ENCODE data around the gene CBY3. TPM values are rescaled to one million over a fixed set of nuclear protein-coding genes. Genes with fewer than 3 reads are reported as not detected.
A peak's percentile ranks its signal among the peaks of the same experiment; 100 is the strongest.
"Not testable (repeated sequence)": the region's sequence is repeated elsewhere in the genome, so short reads cannot be mapped to it uniquely, and the experiment has no call there.

CBY3 gene
- polyA plus RNA-seq, 4 donors = 0.81 to 2.1 (median 1.1) TPM; not detected in 1

DNA sequence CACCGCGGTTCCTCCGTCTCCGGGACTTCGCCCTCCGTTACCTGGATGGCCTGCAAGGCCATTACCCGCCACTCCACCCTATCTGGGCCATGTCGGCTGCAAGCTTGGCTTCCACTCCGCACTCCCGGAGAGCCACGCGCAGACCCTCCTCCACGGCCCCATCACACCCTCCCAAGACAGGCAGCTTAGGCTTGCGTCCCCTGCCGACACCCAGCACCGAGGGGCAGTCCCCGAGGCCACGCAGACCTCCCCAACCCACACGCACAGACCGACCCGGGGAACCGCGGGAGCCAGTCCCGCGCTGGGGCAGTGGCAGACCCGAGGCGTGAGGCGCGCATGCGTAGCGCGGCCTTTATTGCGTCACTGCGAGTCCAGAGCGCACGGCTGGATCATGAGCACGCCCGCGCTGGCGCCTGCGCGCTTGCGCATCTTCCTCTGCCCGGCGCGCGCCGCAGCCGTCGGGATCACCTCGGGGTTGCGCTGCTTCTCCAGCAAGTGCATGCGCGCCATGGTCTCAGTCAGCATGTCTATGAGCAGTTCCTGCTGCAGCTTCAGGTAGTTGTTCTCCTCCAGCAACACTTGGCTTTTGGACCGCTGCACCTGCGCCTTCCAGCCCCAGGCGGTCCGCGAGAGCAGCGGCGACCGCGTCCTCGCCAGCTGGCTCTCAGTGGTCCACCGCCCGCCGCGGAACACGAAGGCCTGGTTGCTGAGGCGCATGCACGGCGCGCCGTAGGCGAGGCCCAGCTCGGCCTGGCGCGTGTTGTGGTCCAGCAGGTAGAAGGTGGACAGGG, 2.4 kb downstream of the CBY3 start:
- DNase-seq (ENCODE audit: low read depth in 4 of 4, low spot score in 2 of 4) = peak; percentile 92 to 94 (median 94)

DNA sequence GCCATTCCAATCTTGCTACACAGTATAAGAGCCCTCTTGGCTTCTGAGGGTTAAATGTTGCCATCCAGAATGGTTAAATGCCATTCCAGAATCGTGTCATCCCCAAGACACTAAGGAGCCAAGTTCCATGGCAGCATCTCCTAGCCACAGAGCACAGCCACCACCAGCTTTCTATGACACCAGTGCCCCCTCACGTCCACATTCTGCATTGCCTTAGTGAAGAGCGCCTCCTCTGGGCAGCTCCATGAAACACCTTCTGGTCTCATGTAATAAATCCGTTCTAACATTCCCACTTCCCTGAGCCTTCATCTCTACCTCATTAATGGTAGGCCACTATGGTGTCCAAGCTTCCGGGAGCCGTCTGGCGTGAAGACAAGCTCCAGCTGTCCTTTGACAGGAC, 12.4 kb downstream of the CBY3 start:
- DNase-seq (ENCODE audit: low read depth in 4 of 4, low spot score in 2 of 4) = peak in 1 of 4 donors; percentile 33

DNA sequence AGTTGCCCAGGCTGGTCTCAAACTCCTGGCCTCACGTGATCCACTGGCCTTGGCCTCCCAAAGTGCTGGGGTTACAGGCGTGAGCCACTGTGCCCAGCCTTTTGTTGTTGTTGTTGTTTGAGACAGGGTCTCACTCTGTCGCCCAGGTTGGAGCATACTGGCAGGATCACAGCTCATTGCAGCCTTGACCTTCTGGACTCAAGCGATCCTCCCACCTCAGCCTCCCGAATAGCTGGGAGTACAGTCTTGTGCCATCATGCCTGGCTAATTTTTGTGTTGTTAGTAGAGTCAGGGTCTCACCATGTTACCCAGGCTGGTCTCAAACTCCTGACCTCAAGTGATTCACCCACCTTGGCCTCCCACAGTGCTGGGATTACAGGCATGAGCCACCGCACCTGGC, 19.2 kb downstream of the CBY3 start:
- DNase-seq (ENCODE audit: low read depth in 4 of 4, low spot score in 2 of 4) = not testable (repeated sequence)

DNA sequence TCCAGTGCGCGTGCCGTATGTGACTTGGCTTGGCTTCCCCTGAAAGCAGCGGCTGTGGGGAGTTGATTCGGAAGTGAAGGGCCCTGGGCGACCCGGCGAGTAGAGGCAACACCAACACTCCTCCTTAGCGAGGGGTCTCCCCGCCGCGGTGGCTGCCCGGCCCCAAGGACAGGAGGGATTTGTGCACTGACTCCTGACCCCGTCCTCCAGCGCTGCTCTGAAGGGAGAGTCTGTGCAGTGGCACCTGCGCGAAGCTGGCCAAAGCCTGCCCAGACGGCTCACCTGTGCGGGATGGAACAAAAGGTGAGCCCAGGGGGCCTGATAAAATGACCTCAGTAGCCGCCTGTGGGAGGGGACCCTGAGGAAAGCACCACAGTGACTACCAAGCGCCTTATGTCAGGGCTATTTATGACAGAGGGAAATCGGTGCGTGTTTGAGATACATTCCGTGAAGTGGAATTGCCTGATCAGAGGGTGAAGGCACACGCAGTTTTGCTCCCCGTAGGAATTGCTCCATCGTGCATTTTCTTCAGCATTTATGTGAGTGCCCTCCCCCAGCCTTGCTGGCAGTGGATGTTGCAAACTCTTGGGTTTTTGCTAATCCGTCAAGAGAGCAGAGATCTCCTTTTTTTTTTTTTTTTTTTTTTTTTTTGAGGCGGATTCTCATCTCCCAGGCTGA, 22.5 kb downstream of the CBY3 start:
- DNase-seq (ENCODE audit: low read depth in 4 of 4, low spot score in 2 of 4) = not testable (repeated sequence)

DNA sequence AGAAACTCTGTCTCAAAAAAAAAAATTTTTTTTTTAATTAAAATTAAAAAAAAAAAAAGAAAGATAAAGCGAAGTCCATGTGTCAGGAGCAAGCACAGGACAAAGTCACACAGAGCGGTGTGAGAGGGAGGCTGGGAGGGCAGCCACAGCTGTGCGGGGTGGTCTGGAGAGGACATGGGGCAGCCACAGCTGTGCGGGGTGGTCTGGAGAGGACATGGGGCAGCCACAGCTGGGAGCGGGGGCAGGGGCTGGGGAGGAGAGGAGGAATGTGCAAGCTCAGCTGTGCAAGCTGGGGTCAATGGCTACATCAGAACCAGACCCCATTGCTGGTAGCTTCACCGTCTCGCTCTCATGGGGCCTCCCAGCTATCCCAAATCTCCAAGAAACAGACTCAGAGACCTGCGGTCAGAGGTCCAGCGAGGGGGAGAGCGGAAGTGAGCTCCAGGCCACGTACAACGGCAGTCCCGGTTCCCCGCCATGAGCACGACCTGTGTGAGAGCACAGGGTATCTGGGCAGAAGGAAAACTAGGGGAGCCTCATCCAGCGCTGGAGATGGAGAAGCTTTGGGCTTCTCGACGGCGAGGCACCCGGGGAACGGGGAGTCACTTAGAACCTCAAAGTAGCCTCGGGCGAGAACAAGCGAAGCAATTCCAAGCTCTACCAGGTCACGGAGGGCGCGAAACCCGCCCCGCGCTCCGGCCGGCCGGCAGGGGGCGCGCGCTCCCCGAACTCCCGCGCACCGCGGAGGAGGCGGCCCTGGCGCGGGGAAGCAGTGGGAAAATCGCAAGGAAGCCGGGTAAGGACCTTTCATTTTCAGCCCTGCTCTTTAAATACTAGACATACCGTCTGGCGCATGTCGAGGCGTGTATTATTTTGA, 23.3 kb downstream of the CBY3 start:
- not testable (repeated sequence) for DNase-seq (ENCODE audit: low read depth in 4 of 4, low spot score in 2 of 4)

DNA sequence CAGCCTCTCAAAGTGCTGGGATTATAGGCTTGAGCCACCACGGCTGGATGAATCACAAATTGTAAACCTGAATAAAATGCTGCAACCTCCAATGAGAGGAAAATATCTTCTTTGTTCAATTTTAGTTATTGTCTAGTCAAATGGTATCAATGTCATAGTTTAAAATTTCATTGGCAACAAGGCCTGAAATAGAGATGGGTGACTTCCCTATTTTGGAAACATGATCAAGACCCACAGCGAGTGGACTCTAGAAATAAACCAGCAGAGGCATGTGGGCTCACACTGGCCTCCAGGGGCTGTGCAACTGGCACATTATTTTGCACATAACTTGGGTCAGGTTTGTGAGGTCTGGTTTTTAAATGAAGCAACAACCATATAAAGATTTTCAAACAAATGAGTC, 27.7 kb downstream of the CBY3 start:
- DNase-seq (ENCODE audit: low read depth in 4 of 4, low spot score in 2 of 4) = not testable (repeated sequence)

DNA sequence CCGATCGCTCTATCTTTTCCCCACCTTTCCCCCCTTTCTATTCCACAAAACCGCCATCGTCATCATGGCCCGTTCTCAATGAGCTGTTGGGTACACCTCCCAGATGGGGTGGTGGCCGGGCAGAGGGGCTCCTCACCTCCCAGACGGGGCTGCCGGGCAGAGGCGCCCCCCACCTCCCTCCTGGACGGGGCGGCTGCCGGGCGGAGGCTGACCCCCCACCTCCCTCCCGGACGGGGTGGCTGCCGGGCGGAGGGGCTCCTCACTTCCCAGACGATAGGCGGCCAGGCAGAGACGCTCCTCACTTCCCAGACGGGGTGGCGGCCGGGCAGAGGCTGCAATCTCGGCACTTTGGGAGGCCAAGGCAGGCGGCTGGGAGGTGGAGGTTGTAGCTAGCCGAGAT, 30.6 kb downstream of the CBY3 start:
- not testable (repeated sequence) for DNase-seq (ENCODE audit: low read depth in 4 of 4, low spot score in 2 of 4)

DNA sequence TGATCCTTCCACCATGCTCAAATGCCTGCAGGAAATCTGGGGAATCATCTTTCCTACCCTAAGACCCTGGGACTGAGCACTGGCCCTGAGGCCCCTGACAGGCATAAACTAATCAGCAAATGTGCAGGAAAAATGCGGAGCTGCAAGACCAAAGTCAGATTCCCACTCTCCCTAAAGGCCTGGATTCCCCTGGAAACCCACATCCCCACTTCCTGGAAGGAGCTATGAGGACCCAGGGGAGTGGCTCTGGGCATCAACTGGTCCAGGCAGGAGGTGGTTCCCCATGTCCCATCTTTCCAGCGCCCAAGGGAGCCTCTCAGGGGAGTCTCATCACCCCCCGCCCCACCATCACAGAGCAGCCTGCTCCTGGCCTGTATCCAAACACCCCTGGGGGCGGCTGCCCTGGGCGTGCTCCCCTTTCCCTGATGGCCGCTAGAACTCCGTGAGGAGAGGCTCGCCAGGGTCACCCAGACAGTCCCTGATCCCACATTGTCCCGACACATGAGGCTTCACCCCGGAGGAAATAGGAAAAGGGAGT, 31.6 kb downstream of the CBY3 start:
- not testable (repeated sequence) for DNase-seq (ENCODE audit: low read depth in 4 of 4, low spot score in 2 of 4)

DNA sequence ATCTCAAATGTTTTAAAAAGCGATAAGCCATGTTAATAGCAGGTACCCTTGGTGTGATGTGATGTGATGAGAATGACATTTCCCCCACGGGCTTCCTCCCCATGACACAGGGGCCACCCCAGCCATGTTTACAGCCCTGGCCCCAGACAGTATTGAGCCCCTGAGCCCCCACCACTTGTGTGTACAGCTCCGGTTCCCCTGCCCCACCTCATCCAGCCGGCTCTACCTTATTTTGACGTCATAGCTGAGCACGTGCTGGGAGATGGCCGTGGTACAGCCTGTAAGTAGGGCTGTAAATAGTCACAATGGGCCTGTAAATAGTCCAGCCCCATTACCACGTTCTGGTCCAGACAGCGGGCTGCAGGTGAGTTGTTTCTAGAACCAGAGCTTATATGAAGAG, 32.4 kb downstream of the CBY3 start:
- DNase-seq (ENCODE audit: low read depth in 4 of 4, low spot score in 2 of 4) = no peak

DNA sequence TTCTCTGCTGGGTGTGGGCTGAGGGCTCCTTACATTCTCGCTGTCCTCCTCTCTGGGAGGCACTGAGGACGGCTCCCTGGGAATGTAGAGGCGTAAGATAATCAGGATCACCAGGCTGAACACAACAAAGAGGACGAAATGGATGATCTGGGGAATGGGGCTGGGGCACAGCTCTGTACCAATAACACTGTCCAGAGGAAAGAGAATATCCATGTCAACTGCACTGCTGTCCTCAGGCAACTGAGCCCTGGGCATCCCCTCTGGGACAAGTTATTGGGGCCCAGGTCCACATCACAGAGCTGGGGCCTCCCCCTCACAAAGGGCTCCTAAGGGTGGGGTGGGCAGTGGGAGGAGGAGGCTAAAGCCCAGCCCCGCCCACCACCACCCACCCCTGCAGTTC, 36.1 kb downstream of the CBY3 start:
- DNase-seq (ENCODE audit: low read depth in 4 of 4, low spot score in 2 of 4) = not testable (repeated sequence)

DNA sequence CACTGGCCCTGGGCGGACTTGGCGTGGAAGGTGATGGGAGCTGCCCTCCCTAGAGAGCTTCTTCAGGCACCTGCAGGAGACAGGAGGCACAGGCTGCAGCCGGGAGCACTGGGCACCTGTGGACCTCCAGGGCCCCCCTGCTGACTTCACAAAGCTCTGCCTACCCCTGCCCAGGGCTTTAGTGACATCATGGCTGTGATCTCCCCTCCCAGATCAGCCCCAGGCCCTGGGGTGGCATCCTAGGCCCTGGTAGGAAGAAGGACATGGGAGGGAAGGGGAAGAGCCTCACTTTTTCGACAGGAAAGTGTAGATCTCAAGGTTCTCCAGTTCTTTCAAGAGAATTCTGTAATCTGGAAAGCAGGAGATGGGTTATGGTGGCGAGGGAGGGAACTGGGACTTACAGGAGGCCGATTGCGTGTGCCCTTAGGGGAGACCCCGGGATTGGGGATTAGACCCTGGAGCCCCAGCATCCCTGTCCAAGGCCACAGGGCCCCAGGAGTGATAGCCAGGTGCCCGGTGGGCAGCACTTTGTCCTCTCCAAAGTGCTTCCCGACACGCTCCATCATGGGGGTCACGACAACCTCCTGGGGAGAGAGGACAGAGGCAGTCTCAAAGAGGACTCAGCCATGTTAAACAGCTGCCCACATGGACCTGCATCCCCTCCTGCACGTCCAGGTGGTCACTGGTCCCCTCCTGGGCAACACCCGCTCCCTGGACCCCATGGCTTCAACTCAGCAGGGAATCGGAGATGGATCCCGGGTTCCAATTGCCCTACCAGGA, 37.5 kb downstream of the CBY3 start:
- not testable (repeated sequence) for DNase-seq (ENCODE audit: low read depth in 4 of 4, low spot score in 2 of 4)

DNA sequence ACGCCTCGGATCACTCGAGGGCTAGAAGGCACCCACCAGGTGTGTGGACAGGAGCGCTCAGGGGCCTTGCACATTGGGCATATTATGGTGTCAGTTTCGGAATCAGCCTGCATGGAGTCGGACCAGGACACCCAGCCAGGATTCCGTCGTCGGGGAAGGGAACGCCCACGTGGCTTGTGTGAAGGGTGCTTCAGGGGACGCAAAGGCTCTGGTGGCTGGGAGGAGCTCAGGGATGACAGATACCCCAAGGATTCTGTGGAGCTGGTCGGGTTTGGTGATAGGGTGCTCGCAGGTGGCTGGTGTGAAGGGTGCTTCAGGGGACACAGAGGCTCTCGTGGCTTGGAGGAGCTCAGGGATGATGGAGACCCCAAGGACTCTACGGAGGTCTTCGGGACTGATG, 38.2 kb downstream of the CBY3 start:
- not testable (repeated sequence) for DNase-seq (ENCODE audit: low read depth in 4 of 4, low spot score in 2 of 4)

DNA sequence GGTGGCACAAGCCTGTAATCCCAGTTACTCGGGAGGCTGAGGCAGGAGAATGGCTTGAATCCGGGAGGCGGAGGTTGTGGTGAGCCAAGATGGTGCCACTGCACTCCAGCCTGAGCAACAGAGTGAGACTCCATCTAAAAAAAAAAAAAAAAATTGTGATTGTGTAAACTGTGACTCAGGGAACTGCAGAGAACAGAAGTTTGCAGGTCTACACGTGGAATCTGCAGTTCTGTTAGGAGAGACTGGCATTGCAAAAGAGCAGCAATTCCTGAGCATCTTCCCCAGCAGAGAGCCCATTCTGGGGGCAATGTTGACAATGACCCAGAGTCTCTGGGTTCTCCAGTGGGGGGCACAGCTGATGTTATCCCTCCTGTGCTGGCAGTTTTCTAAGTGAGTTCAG, 39.1 kb downstream of the CBY3 start:
- DNase-seq (ENCODE audit: low read depth in 4 of 4, low spot score in 2 of 4) = not testable (repeated sequence)

DNA sequence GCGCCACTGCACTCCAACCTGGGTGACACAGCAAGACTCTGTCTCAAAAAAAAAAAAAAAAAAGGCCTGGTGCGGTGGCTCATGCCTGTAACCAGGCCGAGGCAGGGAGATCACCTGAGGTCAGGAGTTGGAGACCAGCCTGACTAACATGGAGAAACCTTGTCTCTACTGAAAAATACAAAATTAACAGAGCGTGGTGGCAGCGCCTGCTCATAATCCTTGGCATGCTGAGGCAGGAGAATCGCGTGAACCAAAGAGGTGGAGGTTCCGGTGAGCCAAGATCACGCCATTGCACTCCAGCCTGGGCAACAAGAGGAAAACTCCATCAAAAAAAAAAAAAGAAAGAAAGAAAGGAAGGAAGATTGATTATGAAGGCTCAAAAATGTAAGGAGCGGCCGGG, 41.5 kb downstream of the CBY3 start:
- DNase-seq (ENCODE audit: low read depth in 4 of 4, low spot score in 2 of 4) = not testable (repeated sequence)

DNA sequence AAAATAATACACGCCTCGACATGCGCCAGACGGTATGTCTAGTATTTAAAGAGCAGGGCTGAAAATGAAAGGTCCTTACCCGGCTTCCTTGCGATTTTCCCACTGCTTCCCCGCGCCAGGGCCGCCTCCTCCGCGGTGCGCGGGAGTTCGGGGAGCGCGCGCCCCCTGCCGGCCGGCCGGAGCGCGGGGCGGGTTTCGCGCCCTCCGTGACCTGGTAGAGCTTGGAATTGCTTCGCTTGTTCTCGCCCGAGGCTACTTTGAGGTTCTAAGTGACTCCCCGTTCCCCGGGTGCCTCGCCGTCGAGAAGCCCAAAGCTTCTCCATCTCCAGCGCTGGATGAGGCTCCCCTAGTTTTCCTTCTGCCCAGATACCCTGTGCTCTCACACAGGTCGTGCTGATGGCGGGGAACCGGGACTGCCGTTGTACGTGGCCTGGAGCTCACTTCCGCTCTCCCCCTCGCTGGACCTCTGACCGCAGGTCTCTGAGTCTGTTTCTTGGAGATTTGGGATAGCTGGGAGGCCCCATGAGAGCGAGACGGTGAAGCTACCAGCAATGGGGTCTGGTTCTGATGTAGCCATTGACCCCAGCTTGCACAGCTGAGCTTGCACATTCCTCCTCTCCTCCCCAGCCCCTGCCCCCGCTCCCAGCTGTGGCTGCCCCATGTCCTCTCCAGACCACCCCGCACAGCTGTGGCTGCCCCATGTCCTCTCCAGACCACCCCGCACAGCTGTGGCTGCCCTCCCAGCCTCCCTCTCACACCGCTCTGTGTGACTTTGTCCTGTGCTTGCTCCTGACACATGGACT, 46.3 kb downstream of the CBY3 start:
- DNase-seq (ENCODE audit: low read depth in 4 of 4, low spot score in 2 of 4) = not testable (repeated sequence)

DNA sequence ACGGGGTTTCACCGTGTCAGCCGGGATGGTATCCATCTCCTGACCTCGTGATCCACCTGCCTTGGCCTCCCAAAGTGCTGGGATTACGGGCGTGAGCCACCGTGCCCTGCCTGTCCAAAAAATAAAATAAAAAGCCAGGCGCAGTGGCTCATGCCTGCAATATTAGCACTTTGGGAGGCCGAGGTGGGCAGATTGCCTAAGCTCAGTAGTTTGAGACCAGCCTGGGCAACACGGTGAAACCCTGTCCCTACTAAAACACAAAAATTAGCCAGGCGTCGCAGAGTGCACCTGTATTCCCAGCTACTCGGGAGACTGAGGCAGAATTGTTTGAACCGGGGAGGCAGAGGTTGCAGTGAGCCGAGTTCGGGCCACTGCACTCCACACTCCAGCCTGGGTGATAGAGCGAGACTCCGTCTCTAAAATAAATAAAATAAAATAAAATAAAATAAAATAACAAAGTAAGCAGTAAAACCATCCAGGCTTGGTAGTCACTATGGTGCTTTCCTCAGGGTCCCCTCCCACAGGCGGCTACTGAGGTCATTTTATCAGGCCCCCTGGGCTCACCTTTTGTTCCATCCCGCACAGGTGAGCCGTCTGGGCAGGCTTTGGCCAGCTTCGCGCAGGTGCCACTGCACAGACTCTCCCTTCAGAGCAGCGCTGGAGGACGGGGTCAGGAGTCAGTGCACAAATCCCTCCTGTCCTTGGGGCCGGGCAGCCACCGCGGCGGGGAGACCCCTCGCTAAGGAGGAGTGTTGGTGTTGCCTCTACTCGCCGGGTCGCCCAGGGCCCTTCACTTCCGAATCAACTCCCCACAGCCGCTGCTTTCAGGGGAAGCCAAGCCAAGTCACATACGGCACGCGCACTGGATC, 47.1 kb downstream of the CBY3 start:
- not testable (repeated sequence) for DNase-seq (ENCODE audit: low read depth in 4 of 4, low spot score in 2 of 4)
